Natural killer cell treated with Interleukin-12 subunit alpha and Interleukin-12 subunit beta and Interleukin-15 and Interleukin-18, amount 100 ng/mL, for 72 hours (primary cell): ENCODE results near the gene DCLK1. TPM values are rescaled to one million over a fixed set of nuclear protein-coding genes. Genes with fewer than 3 reads are reported as not detected.
A peak's percentile ranks its signal among the peaks of the same experiment; 100 is the strongest.

Experiments used
- ATAC-seq, 2 donors: fragments of 150-1000 bp; cut with Tn5 transposase in 1 of 2; sonication (Bioruptor Pico), chemical (Tn5 transposase) in 1 of 2; 2 replicates each; pipeline ENCODE4 v1.10.0; 2021
- DNase-seq: peaks from one replicate; pipeline ENCODE4 v3.0.0; 2022; ENCODE audit warnings: low spot score
- H3K27ac Mint-ChIP-seq, 2 donors: 1 replicate in 1 of 2; 2 replicates in 1 of 2; pipeline ENCODE4 v1.8.0; 2022; ENCODE audit warnings: mixed read lengths in 2 of 2, mild to moderate bottlenecking in 1 of 2, moderate library complexity in 1 of 2
- H3K27me3 Mint-ChIP-seq, 2 donors: 1 replicate in 1 of 2; 2 replicates in 1 of 2; pipeline ENCODE4 v1.8.0; 2022; ENCODE audit warnings: mixed read lengths in 2 of 2
- H3K36me3 Mint-ChIP-seq: one replicate; pipeline ENCODE4 v1.8.0; 2022; ENCODE audit warnings: mixed read lengths
- H3K4me1 Mint-ChIP-seq, 2 donors: 1 replicate in 1 of 2; 2 replicates in 1 of 2; pipeline ENCODE4 v1.8.0; 2022; ENCODE audit warnings: low read depth in 2 of 2, mixed read lengths in 2 of 2, mild to moderate bottlenecking in 1 of 2
- H3K4me3 Mint-ChIP-seq: one replicate; pipeline ENCODE4 v1.8.0; 2022; ENCODE audit warnings: mixed read lengths
- H3K9me3 Mint-ChIP-seq: 2 replicates; pipeline ENCODE4 v1.8.0; 2022; ENCODE audit warnings: mixed read lengths
- total RNA-seq, 2 donors: library from RNA; stranded (reverse); gene quantifications; one replicate each; pipeline ENCODE4 v1.2.3, GENCODE V29; 2022

DCLK1 gene
- total RNA-seq, 2 donors from 2014 or later, result not detected

DNA sequence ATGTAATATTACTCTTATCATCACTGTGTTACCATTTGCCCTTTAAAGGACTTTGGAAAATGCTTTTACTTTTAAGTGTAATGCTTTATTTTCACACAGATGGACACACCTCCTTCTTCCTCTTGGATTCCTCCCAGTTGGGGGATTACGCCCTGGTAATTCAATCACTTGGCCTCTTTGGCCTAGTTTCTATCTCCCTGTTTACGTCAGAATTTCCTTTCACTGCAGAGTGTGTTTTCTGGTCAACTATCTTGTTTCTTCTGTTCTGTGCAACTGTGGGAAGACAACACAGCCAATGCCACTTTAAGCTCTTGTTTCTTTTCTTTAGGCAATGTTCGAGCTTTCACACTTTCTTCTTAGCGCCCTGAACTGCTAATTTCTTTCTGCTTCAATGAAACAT is 397.4 kb downstream of the DCLK1 start:
- ATAC-seq, result no peak
- DNase-seq, result no peak
- Mint-ChIP-seq H3K36me3 (no peaks in the 10 kb centered on the region), H3K27me3 (no peaks in the 10 kb centered on the region), H3K9me3 (no peaks in the 10 kb centered on the region), H3K4me3 (no peak overlapping the region), H3K27ac (no peak overlapping the region), H3K4me1 (no peaks in the 10 kb centered on the region)

GRCh38 chr13:35732565-35732964 is 398.6 kb downstream of the DCLK1 start:
- H3K4me1 Mint-ChIP-seq, result no peaks in the 10 kb centered on the region
- no peak overlapping the region for H3K4me3 Mint-ChIP-seq
- no peaks in the 10 kb centered on the region for H3K27me3 Mint-ChIP-seq
- H3K36me3 Mint-ChIP-seq, result no peaks in the 10 kb centered on the region
- no peaks in the 10 kb centered on the region for H3K9me3 Mint-ChIP-seq
- H3K27ac Mint-ChIP-seq, result no peak overlapping the region
- DNase-seq (no peak), ATAC-seq (no peak)

- Mint-ChIP-seq H3K9me3 (no peaks in the 10 kb centered on the region), H3K27me3 (no peaks in the 10 kb centered on the region), H3K27ac (no peak overlapping the region), H3K4me1 (no peaks in the 10 kb centered on the region), H3K4me3 (no peak overlapping the region), H3K36me3 (no peaks in the 10 kb centered on the region)
- DNase-seq (no peak), ATAC-seq (no peak)
These were observed 399.7 kb downstream of the DCLK1 start for GRCh38 chr13:35731471-35731870.

GRCh38 chr13:35729926-35730627 is 401.1 kb downstream of the DCLK1 start:
- no peak for ATAC-seq
- Mint-ChIP-seq H3K9me3 (no peaks in the 10 kb centered on the region), H3K27ac (no peak overlapping the region), H3K36me3 (no peaks in the 10 kb centered on the region), H3K27me3 (no peaks in the 10 kb centered on the region), H3K4me1 (no peaks in the 10 kb centered on the region), H3K4me3 (no peak overlapping the region)
- no peak for DNase-seq

DNA sequence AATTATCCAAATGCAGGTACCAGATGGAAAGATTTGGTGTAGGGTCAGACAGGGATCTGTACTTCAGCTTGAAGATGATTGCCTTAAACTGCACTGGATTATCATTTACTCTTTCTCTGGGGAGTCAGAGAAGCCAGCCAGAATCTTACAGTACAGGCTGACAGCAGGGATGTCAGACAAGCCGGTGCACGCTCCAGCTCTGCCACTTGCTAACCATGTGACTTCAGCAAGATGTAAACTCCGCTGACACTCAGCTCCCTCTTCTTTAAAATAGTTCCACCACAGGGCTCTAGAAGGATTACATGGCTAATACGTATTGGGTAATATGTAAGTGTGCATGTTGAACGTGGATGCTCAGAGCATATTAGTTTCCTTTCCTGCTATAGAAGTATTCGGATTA is 403.3 kb downstream of the DCLK1 start:
- Mint-ChIP-seq H3K4me3 (no peak overlapping the region), H3K9me3 (no peaks in the 10 kb centered on the region), H3K36me3 (no peaks in the 10 kb centered on the region), H3K27me3 (peaks cover 0 to 4% of the 10 kb centered on the region in 2 donors), H3K27ac (no peak overlapping the region), H3K4me1 (no peaks in the 10 kb centered on the region)
- DNase-seq (no peak), ATAC-seq (no peak)

DNA sequence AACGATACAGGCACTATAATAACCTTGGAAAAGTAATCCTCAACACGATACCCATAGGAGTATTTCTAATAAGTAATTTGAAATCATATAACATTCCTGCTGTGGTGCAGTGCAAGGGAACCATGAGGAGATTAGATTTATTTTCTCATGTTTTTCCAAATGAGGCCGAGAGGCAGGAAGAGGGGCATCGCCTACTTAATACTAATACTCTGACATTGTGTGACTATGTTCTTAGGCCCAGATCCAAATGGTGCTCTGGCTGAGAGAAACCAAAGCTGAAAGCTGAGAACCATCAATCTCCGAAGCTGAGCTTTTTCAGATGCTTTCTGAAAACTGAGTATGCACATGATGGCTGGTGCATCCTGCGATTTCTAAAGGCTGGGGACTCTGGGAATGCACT is 406.7 kb downstream of the DCLK1 start:
- Mint-ChIP-seq H3K4me1 (peaks cover 4 to 9% of the 10 kb centered on the region in 2 donors), H3K9me3 (no peaks in the 10 kb centered on the region), H3K36me3 (no peaks in the 10 kb centered on the region), H3K4me3 (no peak overlapping the region), H3K27me3 (peaks cover 0 to 4% of the 10 kb centered on the region in 2 donors), H3K27ac (no peak overlapping the region)
- ATAC-seq (no peak), DNase-seq (no peak)

DNA sequence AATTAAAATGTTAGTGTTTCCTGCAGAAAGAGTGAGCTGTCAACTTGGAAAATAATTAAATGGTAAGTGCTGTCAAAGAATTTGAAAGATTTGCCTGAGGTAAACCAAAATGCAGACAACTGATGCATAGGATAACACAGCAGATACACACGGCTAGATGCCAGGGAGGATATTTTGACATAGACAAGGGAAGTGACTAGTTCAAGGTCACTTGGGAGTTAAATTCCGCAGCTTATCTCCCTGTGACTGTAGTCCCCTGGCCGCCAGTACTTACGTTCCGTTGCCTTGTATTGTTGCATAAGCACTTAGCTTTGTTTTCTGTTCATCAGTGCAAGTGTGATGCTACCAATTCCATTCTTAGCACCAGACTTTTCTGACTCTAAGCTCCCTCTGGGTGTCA is 407.4 kb downstream of the DCLK1 start:
- H3K9me3 Mint-ChIP-seq, result no peaks in the 10 kb centered on the region
- H3K4me3 Mint-ChIP-seq, result no peak overlapping the region
- H3K27ac Mint-ChIP-seq, result no peak overlapping the region
- ATAC-seq, result no peak
- DNase-seq, result no peak
- no peaks in the 10 kb centered on the region for H3K36me3 Mint-ChIP-seq
- H3K4me1 Mint-ChIP-seq, result peaks cover 4 to 9% of the 10 kb centered on the region in 2 donors
- H3K27me3 Mint-ChIP-seq, result peaks cover 0 to 4% of the 10 kb centered on the region in 2 donors

DNA sequence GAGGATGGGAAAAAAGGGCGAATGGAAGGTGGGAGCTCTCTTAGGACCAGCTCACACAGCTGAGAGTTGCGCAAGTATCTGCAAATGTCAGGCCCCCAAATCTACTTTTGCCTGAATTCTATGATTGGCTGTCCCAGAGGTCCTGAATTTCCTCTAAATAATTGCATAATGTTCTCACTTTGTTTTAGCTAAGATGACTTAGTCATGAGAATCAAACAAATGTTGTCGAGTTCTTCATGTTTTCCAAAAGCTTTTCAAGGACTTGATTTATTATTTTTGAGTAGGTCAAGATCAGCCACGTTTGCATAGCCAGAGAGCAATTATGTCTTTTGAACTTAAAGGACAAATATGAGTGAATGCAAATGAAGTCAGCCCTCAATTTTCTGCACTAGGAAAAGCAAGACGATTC is 408.1 kb downstream of the DCLK1 start:
- no peaks in the 10 kb centered on the region for H3K9me3 Mint-ChIP-seq
- H3K4me3 Mint-ChIP-seq, result no peak overlapping the region
- DNase-seq (no peak), ATAC-seq (no peak)
- no peaks in the 10 kb centered on the region for H3K36me3 Mint-ChIP-seq
- H3K27ac Mint-ChIP-seq, result no peak overlapping the region
- peaks cover 4 to 9% of the 10 kb centered on the region in 2 donors for H3K4me1 Mint-ChIP-seq
- H3K27me3 Mint-ChIP-seq, result peaks cover 0 to 4% of the 10 kb centered on the region in 2 donors

- Mint-ChIP-seq H3K9me3 (no peaks in the 10 kb centered on the region), H3K27me3 (peaks cover 0 to 4% of the 10 kb centered on the region in 2 donors), H3K4me1 (peaks cover 4 to 9% of the 10 kb centered on the region in 2 donors), H3K27ac (no peak overlapping the region), H3K4me3 (no peak overlapping the region), H3K36me3 (no peaks in the 10 kb centered on the region)
- no peak for ATAC-seq
- no peak for DNase-seq
These were observed 408.6 kb downstream of the DCLK1 start for GRCh38 chr13:35722458-35723052.

- Mint-ChIP-seq H3K9me3 (no peaks in the 10 kb centered on the region), H3K4me1 (peaks cover 4 to 9% of the 10 kb centered on the region in 2 donors), H3K4me3 (no peak overlapping the region), H3K36me3 (no peaks in the 10 kb centered on the region), H3K27me3 (peaks cover 0 to 4% of the 10 kb centered on the region in 2 donors), H3K27ac (no peak overlapping the region)
- peak; percentile 61 to 72 for ATAC-seq
- DNase-seq, result no peak
These were observed 410.3 kb downstream of the DCLK1 start for GRCh38 chr13:35720690-35721554.

DNA sequence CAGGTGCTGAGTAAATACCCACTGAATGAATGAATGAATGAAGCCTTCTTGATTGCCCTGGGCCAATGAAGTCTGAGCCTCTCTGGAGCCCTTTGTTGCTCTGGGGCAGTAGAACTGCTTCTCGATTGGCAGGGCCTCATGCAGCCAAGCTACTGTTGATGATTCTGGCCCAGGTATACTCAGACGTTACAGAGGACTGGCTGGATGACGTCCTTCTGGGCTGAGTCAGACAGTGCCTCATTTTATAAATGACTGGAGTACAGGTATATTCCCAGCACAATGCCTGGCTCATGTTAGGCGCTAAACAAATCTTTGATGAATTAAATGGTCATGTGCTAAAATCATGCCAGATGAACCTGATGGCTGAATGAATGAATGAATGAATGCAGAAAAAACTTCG is 410.9 kb downstream of the DCLK1 start:
- no peak overlapping the region for H3K4me3 Mint-ChIP-seq
- H3K36me3 Mint-ChIP-seq, result no peaks in the 10 kb centered on the region
- H3K4me1 Mint-ChIP-seq, result peaks cover 4 to 9% of the 10 kb centered on the region in 2 donors
- H3K27ac Mint-ChIP-seq, result no peak overlapping the region
- DNase-seq, result no peak
- peaks cover 0 to 4% of the 10 kb centered on the region in 2 donors for H3K27me3 Mint-ChIP-seq
- H3K9me3 Mint-ChIP-seq, result no peaks in the 10 kb centered on the region
- no peak for ATAC-seq
